Measurements from ENCODE around the gene OSER1. TPM values are rescaled to one million over a fixed set of nuclear protein-coding genes. Genes with fewer than 3 reads are reported as not detected.

Gene OSER1
- total RNA-seq, 1 experiment from 2014 or later: 35.7 TPM

- WGBS (ENCODE audit: extremely low coverage, insufficient read length, low lambda C conversion rate): no CpG with 5 or more reads among the region's 4 CpGs
- Histone ChIP-seq H3K56ac (ENCODE audit: insufficient read length, low read depth, low read length) (no peak overlapping the region), H3K79me2 (ENCODE audit: insufficient read depth, low read length) (no peaks in the 10 kb centered on the region), H3K9ac (ENCODE audit: extremely low read depth, insufficient read length, low read length) (no peak overlapping the region), H3K23me2 (ENCODE audit: insufficient read length, low read depth, low read length, poor library complexity, severe bottlenecking) (no peaks in the 10 kb centered on the region), H3K23ac (ENCODE audit: insufficient read length, low read depth, low read length) (no peak overlapping the region), H3K79me1 (ENCODE audit: insufficient read depth, low read depth, low read length, poor library complexity, severe bottlenecking) (no peaks in the 10 kb centered on the region), H2BK20ac (ENCODE audit: low read depth, low read length, poor library complexity, severe bottlenecking) (no peak overlapping the region), H2AK5ac (ENCODE audit: insufficient read length, low read length) (no peak overlapping the region), H3K27ac (ENCODE audit: insufficient read length, low read depth, low read length) (no peak overlapping the region), H2BK5ac (ENCODE audit: insufficient read length, low read length) (no peak overlapping the region), H3T11ph (ENCODE audit: low read length) (no peak overlapping the region), H4K5ac (ENCODE audit: insufficient read length, low read depth, low read length) (no peak overlapping the region), H3K18ac (ENCODE audit: insufficient read length, low read depth, low read length) (no peak overlapping the region), H2AFZ (ENCODE audit: low read length) (no peak overlapping the region), H4K91ac (ENCODE audit: insufficient read length, low read depth, low read length) (no peak overlapping the region), H3K9me3 (ENCODE audit: control insufficient read depth, low read depth, low read length) (no peaks in the 10 kb centered on the region), H3K4me1 (ENCODE audit: insufficient read depth, low read length) (no peaks in the 10 kb centered on the region), H3K4ac (ENCODE audit: low read depth, low read length) (no peak overlapping the region), H3K27me3 (ENCODE audit: insufficient read depth, low read length) (no peaks in the 10 kb centered on the region), H2BK120ac (ENCODE audit: low read depth, low read length, poor library complexity, severe bottlenecking) (no peak overlapping the region), H3K4me2 (ENCODE audit: insufficient read depth, insufficient read length, low read length) (no peak overlapping the region), H2BK12ac (ENCODE audit: insufficient read length, low read depth, low read length) (no peak overlapping the region), H2BK15ac (ENCODE audit: low read depth, low read length) (no peak overlapping the region), H4K8ac (replicated peaks; ENCODE audit: insufficient read length, low read depth, low read length) (no peak overlapping the region), H3K14ac (ENCODE audit: insufficient read depth, low read length) (no peak overlapping the region), H4K20me1 (ENCODE audit: control insufficient read depth, insufficient read depth, insufficient read length) (no peaks in the 10 kb centered on the region)
- H3K27ac Mint-ChIP-seq: no peak overlapping the region; a peak in 2 of 7 replicates
- H3K4me1 Mint-ChIP-seq: peaks cover 5 to 7% of the 10 kb centered on the region in 2 experiments
- no peaks in the 10 kb centered on the region; a peak in 1 of 5 replicates for H3K9me3 Mint-ChIP-seq
- DNase-seq: no peak
- no peak for TF ChIP-seq CTCF (conservative IDR thresholded peaks at IDR 0.05)
- H3K36me3 Mint-ChIP-seq (ENCODE audit: insufficient read depth in 1 of 3, low read depth in 3 of 3): no peaks in the 10 kb centered on the region
- H3K4me3 Mint-ChIP-seq: no peak overlapping the region
- no peaks in the 10 kb centered on the region; the same call in 1 of the 2 replicates for H3K27me3 Mint-ChIP-seq (ENCODE audit: low read depth)
Measured at GRCh38 chr20:44146272-44146671, 64.3 kb downstream of the OSER1 start.

Other genes with a start within 250 kb of the OSER1 start
- gene JPH2, start 23.6 kb downstream of the OSER1 start, total RNA-seq (2021): 0.31 and 0.35 TPM in 2 replicates
- gene GDAP1L1, start 36.5 kb upstream of the OSER1 start, total RNA-seq (2021): 5.9 and 6.8 TPM in 2 replicates
- gene FITM2, start 100.4 kb upstream of the OSER1 start, total RNA-seq (2021): 1.7 TPM in 2 replicates
- gene R3HDML, start 126.3 kb upstream of the OSER1 start, total RNA-seq (2021): not detected in 2 replicates
- 0.04 TPM in 1 of 2 replicates, not detected in the other for gene HNF4A, start 144.9 kb upstream of the OSER1 start, total RNA-seq (2021)